GM21526 (cell line): ENCODE results near the gene TCF12.
"Not testable (repeated sequence)": the region's sequence is repeated elsewhere in the genome, so short reads cannot be mapped to it uniquely, and the experiment has no call there.

Experiments used
- ATAC-seq: cut with Tn5 transposase; IDR thresholded peaks from one replicate; pipeline ENCODE4 v1.9.1; 2021; ENCODE audit warnings: moderate library complexity; ENCODE audit not compliant: unreplicated experiment, low FRiP score

TCF12 gene

GRCh38 chr15:57152666-57153539 is 234.5 kb downstream of the TCF12 start:
- no peak for ATAC-seq

GRCh38 chr15:57156210-57156884 is 237.9 kb downstream of the TCF12 start:
- ATAC-seq, result no peak

- no peak for ATAC-seq
Measured at GRCh38 chr15:57158589-57158988, 240.1 kb downstream of the TCF12 start.

- no peak for ATAC-seq
Measured at GRCh38 chr15:57158997-57159668, 240.7 kb downstream of the TCF12 start.

- ATAC-seq, result no peak
Measured at GRCh38 chr15:57159767-57160166, 241.3 kb downstream of the TCF12 start.

- ATAC-seq, result no peak
Measured at GRCh38 chr15:57160823-57161560, 242.5 kb downstream of the TCF12 start.

GRCh38 chr15:57164251-57164650 is 245.8 kb downstream of the TCF12 start:
- not testable (repeated sequence) for ATAC-seq

- no peak for ATAC-seq
Measured at GRCh38 chr15:57165992-57166391, 247.5 kb downstream of the TCF12 start.

- no peak for ATAC-seq
Measured at GRCh38 chr15:57167821-57168395, 249.5 kb downstream of the TCF12 start.

GRCh38 chr15:57169643-57170042 is 251.2 kb downstream of the TCF12 start:
- ATAC-seq, result no peak

- ATAC-seq, result no peak
Measured at GRCh38 chr15:57171426-57171825, 253.0 kb downstream of the TCF12 start.

GRCh38 chr15:57172925-57173324 is 254.5 kb downstream of the TCF12 start:
- ATAC-seq, result no peak

- ATAC-seq, result no peak
Measured at GRCh38 chr15:57183041-57183440, 264.6 kb downstream of the TCF12 start.

- no peak for ATAC-seq
Measured at GRCh38 chr15:57183614-57184344, 265.3 kb downstream of the TCF12 start.

- no peak for ATAC-seq
Measured at GRCh38 chr15:57184502-57184901, 266.1 kb downstream of the TCF12 start.

- no peak for ATAC-seq
Measured at GRCh38 chr15:57185507-57186074, 267.1 kb downstream of the TCF12 start.

GRCh38 chr15:57189466-57189865 is 271.0 kb downstream of the TCF12 start:
- ATAC-seq, result no peak

- ATAC-seq, result no peak
Measured at GRCh38 chr15:57190208-57190607, 271.8 kb downstream of the TCF12 start.

- ATAC-seq, result no peak
Measured at GRCh38 chr15:57193161-57193560, 274.7 kb downstream of the TCF12 start.
